Fibroblast of pulmonary artery (primary cell): ENCODE measurements around the gene ZNF324.
A peak's percentile ranks its signal among the peaks of the same experiment; 100 is the strongest.

ENCODE experiments used
- DNase-seq: peaks from one replicate; pipeline ENCODE4 v3.0.0-alpha.2; 2010; ENCODE audit warnings: low read depth
- H3K4me3 ChIP-seq: replicated peaks from 2 replicates; pipeline ENCODE4 v1.5.1; 2011; ENCODE audit warnings: low read depth, mild to moderate bottlenecking, control low read depth, low read length, moderate library complexity
- CTCF ChIP-seq: IDR thresholded peaks from 2 replicates; pipeline ENCODE4 v1.5.1; 2011; ENCODE audit warnings: mild to moderate bottlenecking, control low read depth, low read length, inconsistent platforms; ENCODE audit errors: missing control alignments

ZNF324 gene

GRCh38 chr19:58474291-58474996 is 7.6 kb downstream of the ZNF324 start:
- DNase-seq = peak; percentile 31
- no peak overlapping the region for H3K4me3 ChIP-seq
- no peak for TF ChIP-seq CTCF

DNA sequence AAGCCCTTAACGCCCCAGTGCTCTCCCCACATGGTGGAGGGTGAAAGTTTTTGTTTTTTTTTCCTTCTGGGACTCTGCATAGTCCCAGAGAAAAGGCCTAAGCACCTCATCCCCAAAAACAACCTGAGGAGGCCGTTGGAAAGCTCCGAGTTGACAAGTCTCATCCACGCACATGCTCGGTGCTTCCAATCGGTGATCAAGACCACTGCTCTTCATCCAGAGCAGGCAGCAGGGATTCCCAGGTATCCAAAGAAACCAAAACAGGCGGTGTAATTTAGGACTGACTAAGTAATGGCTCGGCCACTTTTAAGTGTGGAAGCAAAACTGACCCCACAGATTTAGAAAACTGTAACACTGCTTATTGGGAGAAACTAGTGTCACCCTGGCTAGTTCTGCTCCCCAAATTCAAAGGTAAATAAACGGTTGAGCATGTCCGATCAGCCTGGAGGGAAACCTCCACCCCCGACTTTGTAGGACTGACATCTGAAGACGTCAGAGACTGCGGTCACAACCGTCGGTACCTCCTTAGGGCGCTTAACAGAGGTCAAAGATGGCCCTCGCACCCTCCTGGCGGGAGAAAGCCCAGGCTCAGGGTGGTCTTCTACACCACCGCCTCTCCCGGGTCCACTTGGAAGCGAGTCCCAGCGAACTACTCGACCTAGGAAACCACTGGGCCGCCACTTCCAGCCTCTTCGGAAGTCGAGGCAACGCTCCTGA is 8.3 kb downstream of the ZNF324 start:
- TF ChIP-seq CTCF = no peak
- no peak for DNase-seq
- H3K4me3 ChIP-seq = peak overlapping the region; percentile 70

- no peak for TF ChIP-seq CTCF
- DNase-seq = peak; percentile 98
- H3K4me3 ChIP-seq = peak within 1 kb of the TSS; percentile 70
Observed at GRCh38 chr19:58475714-58476497, 9.0 kb downstream of the ZNF324 start, which contains the start of gene ZNF446. TSS of gene ZNF446 (plus strand) at chr19:58476352. CDS start at chr19:58477219, 867 bp downstream.

DNA sequence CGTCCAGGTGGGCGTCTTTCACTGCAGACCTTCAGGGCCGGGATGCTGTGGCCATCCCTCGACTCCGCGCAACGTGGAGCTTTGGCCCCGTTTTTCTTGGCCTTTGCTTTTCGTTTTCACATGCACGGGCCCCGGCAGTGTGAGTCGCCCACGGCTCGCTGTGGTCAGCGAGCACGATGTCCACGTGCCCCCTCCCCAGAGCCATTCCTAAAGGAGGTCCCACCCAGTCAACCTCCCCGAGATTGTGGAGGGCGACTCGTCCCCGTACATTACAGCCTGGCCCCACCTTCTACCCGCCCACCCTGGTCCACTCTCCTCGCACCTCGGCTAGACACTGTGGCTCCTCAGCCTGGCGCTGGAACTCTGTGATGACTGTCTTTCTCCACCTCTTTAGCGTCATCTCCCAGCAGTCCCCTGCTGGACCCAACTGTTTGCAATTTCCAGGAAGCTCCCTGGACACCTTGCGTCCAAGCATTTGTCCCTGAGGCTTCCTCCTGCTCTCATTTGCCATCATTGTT is 9.7 kb downstream of the ZNF324 start:
- DNase-seq = peak; percentile 23
- H3K4me3 ChIP-seq = peak overlapping the region; percentile 70
- TF ChIP-seq CTCF = no peak

- DNase-seq = no peak
- peak overlapping the region; percentile 70 for H3K4me3 ChIP-seq
- TF ChIP-seq CTCF = no peak
Observed at GRCh38 chr19:58477130-58477529, 10.2 kb downstream of the ZNF324 start.

DNA sequence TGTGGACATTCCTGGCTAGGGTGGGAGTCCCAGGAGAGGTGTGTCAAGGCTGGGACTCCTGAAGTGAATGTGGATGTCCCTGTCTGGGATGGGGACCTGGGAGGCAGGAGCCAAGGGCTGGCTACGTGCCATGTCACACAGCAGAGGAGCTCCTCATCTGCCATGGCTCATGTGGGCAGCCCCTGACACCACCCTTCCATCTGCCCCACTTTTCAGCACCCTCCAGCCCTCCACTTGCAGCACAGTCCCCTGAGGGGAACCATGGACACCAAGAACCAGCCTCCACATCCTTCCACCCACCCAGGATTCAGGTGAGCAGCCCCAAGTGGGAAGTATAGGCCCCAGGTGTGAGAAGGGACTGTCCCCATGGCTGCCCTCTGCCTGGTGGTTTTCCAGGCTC is 11.0 kb downstream of the ZNF324 start:
- TF ChIP-seq CTCF = no peak
- no peak for DNase-seq
- H3K4me3 ChIP-seq = no peak overlapping the region
